DOHH2 (cell line): ENCODE measurements around the gene SLC1A5.

Source experiments
- H3F3A ChIP-seq: fragments of 200-600 bp; sonication (generic), shearing (Covaris generic); 2 replicates; pipeline ENCODE4 v1.6.0; 2016; ENCODE audit warnings: antibody characterized with exemption, mild to moderate bottlenecking; ENCODE audit not compliant: control insufficient read depth, insufficient read depth
- H3K27ac ChIP-seq: fragments of 200-600 bp; sonication (generic); 2 replicates; pipeline ENCODE4 v1.5.1; 2014; ENCODE audit warnings: low read depth, mild to moderate bottlenecking, low read length, moderate library complexity
- H3K27me3 ChIP-seq: fragments of 200-600 bp; sonication (generic); 2 replicates; pipeline ENCODE4 v1.6.1; 2014; ENCODE audit warnings: mild to moderate bottlenecking, low read length, mixed read lengths; ENCODE audit not compliant: control insufficient read depth
- H3K36me3 ChIP-seq: fragments of 200-600 bp; sonication (generic); 2 replicates; pipeline ENCODE4 v1.6.1; 2014; ENCODE audit warnings: mild to moderate bottlenecking, low read length, moderate library complexity, mixed read lengths; ENCODE audit not compliant: control insufficient read depth
- H3K4me1 ChIP-seq: fragments of 200-600 bp; sonication (generic); 2 replicates; pipeline ENCODE4 v1.6.1; 2014; ENCODE audit warnings: mild to moderate bottlenecking, low read length, mixed read lengths; ENCODE audit not compliant: control insufficient read depth
- H3K4me2 ChIP-seq: fragments of 200-600 bp; sonication (generic); 2 replicates; pipeline ENCODE4 v1.6.0; 2014; ENCODE audit warnings: mild to moderate bottlenecking, low read length, moderate library complexity
- H3K4me3 ChIP-seq: fragments of 200-600 bp; sonication (generic); 2 replicates; pipeline ENCODE4 v1.5.1; 2014; ENCODE audit warnings: mild to moderate bottlenecking, low read length, mixed read lengths
- H3K79me2 ChIP-seq: fragments of 200-600 bp; sonication (generic); 2 replicates; pipeline ENCODE4 v1.6.1; 2014; ENCODE audit warnings: mild to moderate bottlenecking, low read length, mixed read lengths; ENCODE audit not compliant: control insufficient read depth
- H3K9me2 ChIP-seq: fragments of 200-600 bp; sonication (generic); replicated peaks from 2 replicates; pipeline ENCODE4 v1.6.1; 2014; ENCODE audit warnings: mild to moderate bottlenecking, low read length, mixed read lengths; ENCODE audit not compliant: control insufficient read depth
- H3K9me3 ChIP-seq: fragments of 200-600 bp; sonication (generic); 2 replicates; pipeline ENCODE4 v1.6.1; 2014; ENCODE audit warnings: antibody characterized with exemption, low read length, mixed read lengths; ENCODE audit not compliant: control insufficient read depth, insufficient read depth
- H4K20me1 ChIP-seq: fragments of 200-600 bp; sonication (generic); 2 replicates; pipeline ENCODE4 v1.6.0; 2014; ENCODE audit warnings: low read depth, mild to moderate bottlenecking, antibody characterized with exemption, low read length, moderate library complexity; ENCODE audit not compliant: control insufficient read depth, insufficient read depth
- EZH2phosphoT487 ChIP-seq: fragments of 200-600 bp; sonication (generic); IDR thresholded peaks from 2 replicates; pipeline ENCODE4 v1.6.1; 2017; ENCODE audit warnings: borderline replicate concordance, mild to moderate bottlenecking, antibody characterized with exemption, low read length, moderate library complexity, mixed read lengths
- TF ChIP-seq, protein P1 (sequence below): fragments of 200-600 bp; sonication (generic); IDR thresholded peaks from one replicate; pipeline ENCODE4 v1.5.1; 2014; ENCODE audit warnings: antibody characterized with exemption, mild to moderate bottlenecking, low read depth, low read length; ENCODE audit not compliant: poor library complexity, severe bottlenecking

Gene SLC1A5

DNA sequence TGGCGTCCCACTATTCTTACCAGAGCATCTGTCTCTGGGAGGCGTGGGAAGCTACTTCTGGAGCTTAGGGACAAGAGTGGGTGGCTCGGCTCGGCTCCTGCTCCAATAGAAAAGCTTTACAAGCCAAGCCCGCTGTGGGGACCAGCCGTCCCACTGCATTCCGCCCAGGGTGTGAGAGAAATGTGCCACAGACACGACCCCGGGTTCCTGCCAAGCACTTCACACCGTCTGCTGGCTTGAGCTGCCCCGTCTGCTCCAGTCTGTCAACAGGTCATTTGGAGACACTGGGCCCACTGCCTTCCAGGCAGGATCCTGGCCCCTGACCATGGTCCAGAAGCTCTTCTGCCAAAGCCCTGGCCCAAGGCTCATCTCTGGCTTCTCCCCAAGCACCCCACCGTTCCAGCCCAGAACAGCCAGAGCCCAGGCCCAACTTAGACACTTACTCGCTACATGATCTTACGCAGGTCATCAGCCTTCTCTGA is 49.1 kb downstream of the SLC1A5 start:
- Histone ChIP-seq H3K27me3 (no peaks in the 10 kb centered on the region), H3K4me2 (no peak overlapping the region), H3K4me1 (peaks cover 10% of the 10 kb centered on the region), H3K27ac (no peak overlapping the region), H3K79me2 (peaks cover 78% of the 10 kb centered on the region), H3K36me3 (peaks cover 70% of the 10 kb centered on the region), H3F3A (no peaks in the 10 kb centered on the region), H3K4me3 (no peak overlapping the region), H4K20me1 (peaks cover 18% of the 10 kb centered on the region; the same call in 1 of the 2 replicates), H3K9me2 (no peaks in the 10 kb centered on the region), H3K9me3 (no peaks in the 10 kb centered on the region)
- TF ChIP-seq, protein P1, sequence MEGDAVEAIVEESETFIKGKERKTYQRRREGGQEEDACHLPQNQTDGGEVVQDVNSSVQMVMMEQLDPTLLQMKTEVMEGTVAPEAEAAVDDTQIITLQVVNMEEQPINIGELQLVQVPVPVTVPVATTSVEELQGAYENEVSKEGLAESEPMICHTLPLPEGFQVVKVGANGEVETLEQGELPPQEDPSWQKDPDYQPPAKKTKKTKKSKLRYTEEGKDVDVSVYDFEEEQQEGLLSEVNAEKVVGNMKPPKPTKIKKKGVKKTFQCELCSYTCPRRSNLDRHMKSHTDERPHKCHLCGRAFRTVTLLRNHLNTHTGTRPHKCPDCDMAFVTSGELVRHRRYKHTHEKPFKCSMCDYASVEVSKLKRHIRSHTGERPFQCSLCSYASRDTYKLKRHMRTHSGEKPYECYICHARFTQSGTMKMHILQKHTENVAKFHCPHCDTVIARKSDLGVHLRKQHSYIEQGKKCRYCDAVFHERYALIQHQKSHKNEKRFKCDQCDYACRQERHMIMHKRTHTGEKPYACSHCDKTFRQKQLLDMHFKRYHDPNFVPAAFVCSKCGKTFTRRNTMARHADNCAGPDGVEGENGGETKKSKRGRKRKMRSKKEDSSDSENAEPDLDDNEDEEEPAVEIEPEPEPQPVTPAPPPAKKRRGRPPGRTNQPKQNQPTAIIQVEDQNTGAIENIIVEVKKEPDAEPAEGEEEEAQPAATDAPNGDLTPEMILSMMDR, result no peak
- no peak for TF ChIP-seq EZH2phosphoT487

DNA sequence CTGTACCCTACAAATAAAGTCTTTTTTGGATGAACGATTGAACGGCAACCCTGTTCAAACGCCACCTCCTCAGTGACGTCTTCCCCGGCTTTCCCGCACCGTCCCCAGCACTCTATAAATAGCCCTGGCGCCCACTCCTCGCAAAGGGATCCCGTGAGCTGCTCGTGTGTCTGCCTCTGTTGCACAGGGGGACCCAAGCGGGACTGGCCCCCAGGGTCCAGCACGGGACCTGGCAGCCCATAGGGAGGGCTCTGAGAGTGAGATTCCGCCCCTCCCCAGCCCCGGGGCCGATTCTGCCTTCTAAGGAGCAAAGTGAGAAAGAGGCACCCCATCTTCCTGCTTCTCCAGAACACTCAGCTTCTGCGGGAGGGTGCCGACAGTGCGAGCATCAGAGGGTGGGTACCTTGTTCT is 50.6 kb downstream of the SLC1A5 start:
- H3K4me1 ChIP-seq, result no peaks in the 10 kb centered on the region
- peaks cover 77% of the 10 kb centered on the region for H3K79me2 ChIP-seq
- no peak overlapping the region for H3K27ac ChIP-seq
- no peak for TF ChIP-seq EZH2phosphoT487
- TF ChIP-seq, protein P1, result no peak
- H3K27me3 ChIP-seq, result no peaks in the 10 kb centered on the region
- no peak overlapping the region for H3K4me2 ChIP-seq
- H3K9me2 ChIP-seq, result no peaks in the 10 kb centered on the region
- H3K36me3 ChIP-seq, result peaks cover 75% of the 10 kb centered on the region
- no peaks in the 10 kb centered on the region for H3F3A ChIP-seq
- no peaks in the 10 kb centered on the region for H3K9me3 ChIP-seq
- H4K20me1 ChIP-seq, result peaks cover 12% of the 10 kb centered on the region; the same call in 1 of the 2 replicates
- no peak overlapping the region for H3K4me3 ChIP-seq

DNA sequence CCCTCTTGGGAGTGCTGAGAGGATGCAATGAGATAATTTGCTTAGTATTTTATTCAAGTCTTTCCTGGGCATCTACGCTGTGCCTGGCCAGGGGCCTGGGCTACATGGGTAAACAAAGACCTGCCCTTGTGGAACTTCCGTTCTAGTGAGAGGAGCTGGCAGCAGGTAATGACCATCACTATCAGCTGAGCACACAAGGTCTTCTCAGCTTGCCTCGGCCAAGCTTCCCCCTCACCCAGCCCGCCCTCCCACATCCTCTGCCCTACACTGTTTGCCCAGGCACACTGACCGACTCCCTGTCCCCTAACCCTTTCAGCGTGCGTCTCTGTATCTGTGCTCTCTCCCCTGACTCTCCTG is 51.1 kb downstream of the SLC1A5 start:
- Histone ChIP-seq H3K4me3 (no peak overlapping the region), H3K9me2 (no peaks in the 10 kb centered on the region), H3K4me1 (no peaks in the 10 kb centered on the region), H3K4me2 (no peak overlapping the region), H3K36me3 (peaks cover 73% of the 10 kb centered on the region), H4K20me1 (peaks cover 9% of the 10 kb centered on the region; the same call in 1 of the 2 replicates), H3K9me3 (no peaks in the 10 kb centered on the region), H3K27ac (no peak overlapping the region), H3F3A (no peaks in the 10 kb centered on the region), H3K27me3 (no peaks in the 10 kb centered on the region), H3K79me2 (peaks cover 73% of the 10 kb centered on the region)
- no peak for TF ChIP-seq EZH2phosphoT487
- TF ChIP-seq, protein P1, result no peak
